Jurkat, Clone E6-1 (cell line): Measurements from ENCODE around the gene TAF11L2.
A peak's percentile ranks its signal among the peaks of the same experiment; 100 is the strongest.
"Not testable (repeated sequence)": the region's sequence is repeated elsewhere in the genome, so short reads cannot be mapped to it uniquely, and the experiment has no call there.

Experiments used
- DNase-seq: peaks from one replicate; pipeline ENCODE4 v3.0.0-alpha.2; 2011; ENCODE audit warnings: low read depth, low spot score
- H3K4me3 ChIP-seq: 2 replicates; pipeline ENCODE4 v1.5.1; 2011; ENCODE audit warnings: mild to moderate bottlenecking, low read length, control low read depth, moderate library complexity

The TAF11L2 gene

DNA sequence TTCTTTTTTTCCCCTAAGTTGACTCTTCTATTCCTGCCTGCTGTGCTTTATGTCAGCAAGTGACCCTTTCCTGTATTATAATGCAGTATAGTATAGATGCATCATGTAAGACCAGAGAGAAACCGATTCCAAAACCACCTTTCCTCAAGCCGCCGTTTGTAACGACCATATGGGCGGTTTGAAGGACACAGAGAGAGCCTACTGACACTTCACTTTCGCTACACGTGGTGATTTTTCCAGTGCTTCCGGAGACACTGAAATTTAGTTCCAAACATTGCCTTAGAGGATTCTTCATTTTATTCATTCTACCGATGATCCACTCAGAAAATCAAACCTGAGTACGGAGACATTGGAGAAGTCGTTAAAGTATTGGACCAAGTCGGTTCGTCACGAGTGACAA, 21.5 kb downstream of the TAF11L2 start:
- not testable (repeated sequence) for H3K4me3 ChIP-seq, DNase-seq

DNA sequence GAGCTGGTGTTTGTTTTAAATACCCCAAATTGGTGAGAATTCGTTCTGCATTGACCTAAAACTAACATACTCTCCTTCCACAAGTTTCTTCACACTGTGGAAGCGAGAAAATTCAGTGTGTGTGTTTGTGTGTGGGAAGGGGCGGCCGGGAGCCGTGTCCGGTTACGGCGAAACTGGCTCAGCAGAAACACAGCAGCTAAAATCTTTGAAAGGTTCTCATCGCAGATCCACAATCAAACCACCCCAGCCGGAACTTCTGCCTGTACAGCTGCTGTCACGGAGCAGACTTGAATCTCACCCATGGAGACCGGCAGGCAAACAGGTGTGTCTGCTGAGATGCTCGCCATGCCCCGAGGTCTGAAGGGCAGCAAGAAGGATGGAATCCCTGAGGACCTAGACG, 23.5 kb downstream of the TAF11L2 start, which contains the start of gene TAF11L4:
Gene TAF11L4 (plus strand): TSS at position 301 of the 400 bp plus-strand sequence.
- H3K4me3 ChIP-seq, DNase-seq: not testable (repeated sequence)

DNA sequence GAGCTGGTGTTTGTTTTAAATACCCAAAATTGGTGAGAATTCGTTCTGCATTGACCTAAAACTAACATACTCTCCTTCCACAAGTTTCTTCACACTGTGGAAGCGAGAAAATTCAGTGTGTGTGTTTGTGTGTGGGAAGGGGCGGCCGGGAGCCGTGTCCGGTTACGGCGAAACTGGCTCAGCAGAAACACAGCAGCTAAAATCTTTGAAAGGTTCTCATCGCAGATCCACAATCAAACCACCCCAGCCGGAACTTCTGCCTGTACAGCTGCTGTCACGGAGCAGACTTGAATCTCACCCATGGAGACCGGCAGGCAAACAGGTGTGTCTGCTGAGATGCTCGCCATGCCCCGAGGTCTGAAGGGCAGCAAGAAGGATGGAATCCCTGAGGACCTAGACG, 26.9 kb downstream of the TAF11L2 start, which contains the start of gene TAF11L5:
Gene TAF11L5 (plus strand): TSS at position 301 of the 400 bp plus-strand sequence.
- H3K4me3 ChIP-seq, DNase-seq: not testable (repeated sequence)

DNA sequence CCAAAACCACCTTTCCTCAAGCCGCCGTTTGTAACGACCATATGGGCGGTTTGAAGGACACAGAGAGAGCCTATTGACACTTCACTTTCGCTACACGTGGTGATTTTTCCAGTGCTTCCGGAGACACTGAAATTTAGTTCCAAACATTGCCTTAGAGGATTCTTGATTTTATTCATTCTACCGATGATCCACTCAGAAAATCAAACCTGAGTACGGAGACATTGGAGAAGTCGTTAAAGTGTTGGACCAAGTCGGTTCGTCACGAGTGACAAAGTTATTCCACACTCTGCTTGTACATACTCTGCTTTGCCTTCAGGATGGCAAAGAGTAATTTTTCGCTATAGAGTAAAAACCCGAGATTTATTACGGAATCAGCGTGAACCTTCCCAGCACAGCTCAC, 28.5 kb downstream of the TAF11L2 start:
- DNase-seq: peak; percentile 5
- not testable (repeated sequence) for H3K4me3 ChIP-seq

DNA sequence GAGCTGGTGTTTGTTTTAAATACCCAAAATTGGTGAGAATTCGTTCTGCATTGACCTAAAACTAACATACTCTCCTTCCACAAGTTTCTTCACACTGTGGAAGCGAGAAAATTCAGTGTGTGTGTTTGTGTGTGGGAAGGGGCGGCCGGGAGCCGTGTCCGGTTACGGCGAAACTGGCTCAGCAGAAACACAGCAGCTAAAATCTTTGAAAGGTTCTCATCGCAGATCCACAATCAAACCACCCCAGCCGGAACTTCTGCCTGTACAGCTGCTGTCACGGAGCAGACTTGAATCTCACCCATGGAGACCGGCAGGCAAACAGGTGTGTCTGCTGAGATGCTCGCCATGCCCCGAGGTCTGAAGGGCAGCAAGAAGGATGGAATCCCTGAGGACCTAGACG, 30.3 kb downstream of the TAF11L2 start, which contains the start of gene TAF11L6:
Gene TAF11L6 (plus strand): TSS at position 301 of the 400 bp plus-strand sequence.
- H3K4me3 ChIP-seq, DNase-seq: not testable (repeated sequence)
